WERI-Rb-1 (cell line): ENCODE measurements around the gene HDAC4.
A peak's percentile ranks its signal among the peaks of the same experiment; 100 is the strongest.

ENCODE experiments used
- DNase-seq: peaks from one replicate; pipeline ENCODE4 v3.0.0-alpha.2; 2020
- H3K27ac ChIP-seq: fragments of 250-450 bp; sonication (Bioruptor Pico); 2 replicates; pipeline ENCODE4 v1.5.1; 2020; ENCODE audit warnings: mild to moderate bottlenecking, moderate library complexity
- H3K27me3 ChIP-seq: fragments of 250-450 bp; sonication (Bioruptor Pico); 2 replicates; pipeline ENCODE4 v1.5.1; 2021; ENCODE audit warnings: mild to moderate bottlenecking, low read depth, moderate library complexity; ENCODE audit not compliant: insufficient read depth, severe bottlenecking
- H3K36me3 ChIP-seq: fragments of 250-450 bp; sonication (Bioruptor Pico); 2 replicates; pipeline ENCODE4 v1.5.1; 2020; ENCODE audit warnings: mild to moderate bottlenecking, moderate library complexity
- H3K4me3 ChIP-seq: 2 replicates; pipeline ENCODE4 v1.5.1; 2011; ENCODE audit warnings: low read depth, mild to moderate bottlenecking, control low read depth, low read length
- H3K9me3 ChIP-seq: fragments of 250-450 bp; sonication (Bioruptor Pico); 2 replicates; pipeline ENCODE4 v1.5.1; 2021; ENCODE audit warnings: mild to moderate bottlenecking, moderate library complexity; ENCODE audit not compliant: severe bottlenecking
- CTCF ChIP-seq: IDR thresholded peaks from 2 replicates; pipeline ENCODE4 v1.5.1; 2011; ENCODE audit warnings: low read depth, mild to moderate bottlenecking, control low read depth, inconsistent platforms, low read length

The HDAC4 gene

GRCh38 chr2:239304533-239305221, 96.1 kb downstream of the HDAC4 start:
- H3K27me3 ChIP-seq = no peaks in the 10 kb centered on the region
- no peak for TF ChIP-seq CTCF
- no peaks in the 10 kb centered on the region for H3K9me3 ChIP-seq
- H3K36me3 ChIP-seq = no peaks in the 10 kb centered on the region
- H3K4me3 ChIP-seq = no peak overlapping the region
- no peak for DNase-seq
- H3K27ac ChIP-seq = peak overlapping the region; percentile 47

GRCh38 chr2:239303711-239304532, 96.9 kb downstream of the HDAC4 start:
- H3K9me3 ChIP-seq = no peaks in the 10 kb centered on the region
- TF ChIP-seq CTCF = no peak
- no peaks in the 10 kb centered on the region for H3K36me3 ChIP-seq
- H3K4me3 ChIP-seq = no peak overlapping the region
- DNase-seq = peak; percentile 42
- H3K27ac ChIP-seq = peak overlapping the region; percentile 47
- no peaks in the 10 kb centered on the region for H3K27me3 ChIP-seq

GRCh38 chr2:239302808-239303557, 97.8 kb downstream of the HDAC4 start:
- no peak for DNase-seq
- H3K27ac ChIP-seq = no peak overlapping the region
- H3K4me3 ChIP-seq = no peak overlapping the region
- no peaks in the 10 kb centered on the region for H3K36me3 ChIP-seq
- H3K9me3 ChIP-seq = no peaks in the 10 kb centered on the region
- no peak for TF ChIP-seq CTCF
- H3K27me3 ChIP-seq = no peaks in the 10 kb centered on the region

- DNase-seq = no peak
- no peak for TF ChIP-seq CTCF
- no peak overlapping the region for H3K27ac ChIP-seq
These were observed 98.6 kb downstream of the HDAC4 start for GRCh38 chr2:239302083-239302807.

GRCh38 chr2:239300871-239301735, 99.7 kb downstream of the HDAC4 start:
- Histone ChIP-seq H3K4me3 (no peak overlapping the region), H3K27ac (no peak overlapping the region)
- TF ChIP-seq CTCF = no peak

More at GRCh38 chr2:239302083-239302807, 98.6 kb downstream of the HDAC4 start:
- H3K27me3 ChIP-seq = no peaks in the 10 kb centered on the region
- H3K9me3 ChIP-seq = no peaks in the 10 kb centered on the region
- no peak overlapping the region for H3K4me3 ChIP-seq
- H3K36me3 ChIP-seq = no peaks in the 10 kb centered on the region

More at GRCh38 chr2:239300871-239301735, 99.7 kb downstream of the HDAC4 start:
- DNase-seq = no peak
- no peaks in the 10 kb centered on the region for H3K27me3 ChIP-seq
- H3K9me3 ChIP-seq = no peaks in the 10 kb centered on the region
- no peaks in the 10 kb centered on the region for H3K36me3 ChIP-seq
